Measurements from ENCODE around the gene CA12.

CA12 gene

DNA sequence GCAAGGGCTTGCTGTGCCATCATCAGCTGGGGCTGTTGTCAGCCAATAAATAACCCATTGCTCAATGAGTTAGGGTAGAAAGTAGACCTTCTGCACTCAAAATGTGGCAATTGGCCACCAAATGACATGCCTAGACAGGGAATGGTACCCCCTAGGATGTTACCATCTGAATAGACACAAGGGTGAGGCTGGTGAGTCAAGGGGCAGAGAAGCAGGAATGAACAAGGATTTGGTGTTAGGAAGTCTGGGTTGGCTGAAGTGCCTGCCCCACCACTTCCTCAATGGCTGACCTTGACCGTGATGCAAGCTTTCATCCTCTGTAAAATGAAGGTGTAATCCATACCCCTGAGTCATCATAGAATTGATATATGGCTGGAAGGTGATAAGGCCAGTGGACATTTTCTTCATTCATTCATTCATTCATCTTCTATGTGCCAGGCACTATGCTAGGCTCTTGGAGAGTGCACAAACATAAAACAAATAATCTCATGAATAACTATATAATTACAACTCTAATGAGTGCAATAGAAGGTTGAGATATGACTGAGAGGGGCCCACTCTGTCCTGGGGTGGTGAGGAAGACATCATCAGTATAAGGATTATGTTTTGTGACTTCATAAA, 4.4 kb upstream of the CA12 start:
- no peak for DNase-seq (ENCODE audit: low read depth in 2 of 2)
- TF ChIP-seq, protein P1, sequence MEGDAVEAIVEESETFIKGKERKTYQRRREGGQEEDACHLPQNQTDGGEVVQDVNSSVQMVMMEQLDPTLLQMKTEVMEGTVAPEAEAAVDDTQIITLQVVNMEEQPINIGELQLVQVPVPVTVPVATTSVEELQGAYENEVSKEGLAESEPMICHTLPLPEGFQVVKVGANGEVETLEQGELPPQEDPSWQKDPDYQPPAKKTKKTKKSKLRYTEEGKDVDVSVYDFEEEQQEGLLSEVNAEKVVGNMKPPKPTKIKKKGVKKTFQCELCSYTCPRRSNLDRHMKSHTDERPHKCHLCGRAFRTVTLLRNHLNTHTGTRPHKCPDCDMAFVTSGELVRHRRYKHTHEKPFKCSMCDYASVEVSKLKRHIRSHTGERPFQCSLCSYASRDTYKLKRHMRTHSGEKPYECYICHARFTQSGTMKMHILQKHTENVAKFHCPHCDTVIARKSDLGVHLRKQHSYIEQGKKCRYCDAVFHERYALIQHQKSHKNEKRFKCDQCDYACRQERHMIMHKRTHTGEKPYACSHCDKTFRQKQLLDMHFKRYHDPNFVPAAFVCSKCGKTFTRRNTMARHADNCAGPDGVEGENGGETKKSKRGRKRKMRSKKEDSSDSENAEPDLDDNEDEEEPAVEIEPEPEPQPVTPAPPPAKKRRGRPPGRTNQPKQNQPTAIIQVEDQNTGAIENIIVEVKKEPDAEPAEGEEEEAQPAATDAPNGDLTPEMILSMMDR (IDR thresholded peaks at IDR 0.05; ENCODE audit: low read depth, low read length) = no peak
- H3K4me3 ChIP-seq (replicated peaks in 1 of 2; ENCODE audit: low read depth in 2 of 2, low read length in 2 of 2) = no peak overlapping the region

GRCh38 chr15:63384906-63385305, 3.3 kb upstream of the CA12 start:
- TF ChIP-seq, protein P1 (IDR thresholded peaks at IDR 0.05; ENCODE audit: low read depth, low read length) = no peak
- no peak overlapping the region for H3K4me3 ChIP-seq (replicated peaks in 1 of 2; ENCODE audit: low read depth in 2 of 2, low read length in 2 of 2)
- no peak for DNase-seq (ENCODE audit: low read depth in 2 of 2)

DNA sequence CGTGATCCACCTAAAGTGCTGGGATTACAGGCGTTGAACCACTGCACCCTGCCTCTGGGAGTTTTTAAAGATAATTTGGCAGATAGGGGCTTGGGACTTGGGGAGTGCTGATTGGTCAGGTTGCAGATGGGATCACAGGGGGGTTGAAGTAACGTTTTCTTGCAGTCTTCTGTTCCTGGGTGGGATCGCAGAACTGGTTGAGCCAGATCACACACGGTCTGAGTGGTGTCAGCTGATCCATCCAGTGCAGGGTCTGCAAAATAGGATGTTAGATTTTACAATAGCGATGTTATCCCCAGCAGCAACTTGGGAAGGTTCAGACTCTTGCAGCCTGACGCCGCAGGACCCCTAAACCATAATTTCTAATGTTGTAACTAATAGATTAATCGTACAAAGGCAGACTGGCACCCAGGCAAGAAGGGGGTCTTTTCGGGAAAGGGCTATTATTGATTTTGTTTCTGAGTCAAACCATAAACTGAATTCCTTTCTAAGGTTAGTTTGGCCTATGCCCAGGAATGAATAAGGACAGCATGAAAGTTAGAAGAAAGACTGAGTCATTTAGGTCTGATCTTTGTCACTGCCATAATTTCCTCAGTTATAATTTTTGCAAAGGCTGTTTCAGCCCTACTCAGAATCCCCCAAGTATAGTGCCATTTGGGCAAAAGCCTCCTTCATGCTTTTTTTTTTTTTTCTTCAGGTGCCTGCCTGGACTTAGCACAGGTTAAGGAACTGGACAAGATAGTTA, 1.5 kb upstream of the CA12 start:
- no peak overlapping the region for H3K4me3 ChIP-seq (replicated peaks in 1 of 2; ENCODE audit: low read depth in 2 of 2, low read length in 2 of 2)
- TF ChIP-seq, protein P1 (IDR thresholded peaks at IDR 0.05; ENCODE audit: low read depth, low read length) = no peak
- DNase-seq (ENCODE audit: low read depth in 2 of 2) = peak in 1 of 2 donors; percentile 49

- peak in 1 of 2 donors; percentile 32 for DNase-seq (ENCODE audit: low read depth in 2 of 2)
- TF ChIP-seq, protein P1 (IDR thresholded peaks at IDR 0.05; ENCODE audit: low read depth, low read length) = no peak
- H3K4me3 ChIP-seq (replicated peaks in 1 of 2; ENCODE audit: low read depth in 2 of 2, low read length in 2 of 2) = peak overlapping the region; percentile 61 to 70
Measured at GRCh38 chr15:63380808-63381282, 801 bp downstream of the CA12 start.

DNA sequence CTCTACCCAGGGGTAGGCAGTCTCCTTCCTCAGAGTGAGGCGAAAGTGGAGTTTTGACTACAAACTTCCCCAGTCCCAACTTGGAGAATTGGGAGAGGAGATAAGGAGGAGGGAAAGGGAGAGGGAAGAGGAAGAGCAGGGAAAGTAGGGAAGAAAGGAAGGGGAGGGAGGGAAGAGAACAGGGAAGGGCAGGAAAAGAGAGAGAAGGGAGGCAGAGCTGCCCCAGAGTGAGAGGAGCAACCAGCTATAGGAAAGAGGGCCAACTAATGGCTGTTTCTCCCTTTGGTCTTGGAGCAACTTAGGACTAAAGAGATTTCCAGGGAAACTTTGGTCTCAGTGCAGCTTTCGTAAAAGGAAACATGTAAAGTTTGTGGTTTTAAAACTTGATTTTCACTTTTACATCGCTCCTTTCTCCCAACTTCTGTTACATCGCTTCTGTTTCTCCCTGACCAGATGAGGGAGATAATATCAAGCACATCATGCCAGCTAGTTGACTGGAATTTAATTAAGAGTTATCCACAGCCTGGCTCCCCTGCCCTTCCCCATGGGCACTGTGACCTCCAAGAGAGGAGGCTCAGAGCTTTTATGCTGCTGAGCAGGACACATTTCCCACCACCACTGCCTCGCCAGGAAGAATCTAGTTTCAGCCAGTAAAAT, 1.4 kb downstream of the CA12 start:
- no peak for DNase-seq (ENCODE audit: low read depth in 2 of 2)
- H3K4me3 ChIP-seq (replicated peaks in 1 of 2; ENCODE audit: low read depth in 2 of 2, low read length in 2 of 2) = peak overlapping the region; percentile 61 to 70
- TF ChIP-seq, protein P1 (IDR thresholded peaks at IDR 0.05; ENCODE audit: low read depth, low read length) = no peak

- peak overlapping the region in 1 of 2 donors; percentile 70 for H3K4me3 ChIP-seq (replicated peaks in 1 of 2; ENCODE audit: low read depth in 2 of 2, low read length in 2 of 2)
- no peak for DNase-seq (ENCODE audit: low read depth in 2 of 2)
- TF ChIP-seq, protein P1 (IDR thresholded peaks at IDR 0.05; ENCODE audit: low read depth, low read length) = no peak
Measured at GRCh38 chr15:63379492-63380150, 2.0 kb downstream of the CA12 start.

Data from cardiac fibroblast (primary cell).